MM.1S (cell line): ENCODE measurements around the gene ANKLE1.

Source experiments
- EZH2 ChIP-seq: fragments of 300-600 bp; sonication (generic); optimal IDR thresholded peaks from 2 replicates; pipeline ENCODE3; 2017; ENCODE audit warnings: low read depth, mild to moderate bottlenecking, antibody characterized with exemption, low read length, mixed read lengths
- EZH2phosphoT487 ChIP-seq: fragments of 300-600 bp; sonication (generic); IDR thresholded peaks from 2 replicates; pipeline ENCODE4 v1.6.1; 2018; ENCODE audit warnings: antibody characterized with exemption, low read length
- TF ChIP-seq, protein P1 (sequence below): fragments of 300-600 bp; sonication (generic); IDR thresholded peaks from 2 replicates; pipeline ENCODE4 v1.5.1; 2016; ENCODE audit warnings: antibody characterized with exemption, low read length, mixed read lengths

- TF ChIP-seq EZH2phosphoT487 (no peak), EZH2 (no peak)
- TF ChIP-seq, protein P1, sequence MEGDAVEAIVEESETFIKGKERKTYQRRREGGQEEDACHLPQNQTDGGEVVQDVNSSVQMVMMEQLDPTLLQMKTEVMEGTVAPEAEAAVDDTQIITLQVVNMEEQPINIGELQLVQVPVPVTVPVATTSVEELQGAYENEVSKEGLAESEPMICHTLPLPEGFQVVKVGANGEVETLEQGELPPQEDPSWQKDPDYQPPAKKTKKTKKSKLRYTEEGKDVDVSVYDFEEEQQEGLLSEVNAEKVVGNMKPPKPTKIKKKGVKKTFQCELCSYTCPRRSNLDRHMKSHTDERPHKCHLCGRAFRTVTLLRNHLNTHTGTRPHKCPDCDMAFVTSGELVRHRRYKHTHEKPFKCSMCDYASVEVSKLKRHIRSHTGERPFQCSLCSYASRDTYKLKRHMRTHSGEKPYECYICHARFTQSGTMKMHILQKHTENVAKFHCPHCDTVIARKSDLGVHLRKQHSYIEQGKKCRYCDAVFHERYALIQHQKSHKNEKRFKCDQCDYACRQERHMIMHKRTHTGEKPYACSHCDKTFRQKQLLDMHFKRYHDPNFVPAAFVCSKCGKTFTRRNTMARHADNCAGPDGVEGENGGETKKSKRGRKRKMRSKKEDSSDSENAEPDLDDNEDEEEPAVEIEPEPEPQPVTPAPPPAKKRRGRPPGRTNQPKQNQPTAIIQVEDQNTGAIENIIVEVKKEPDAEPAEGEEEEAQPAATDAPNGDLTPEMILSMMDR, result no peak
Observed at GRCh38 chr19:17243830-17244617, 37.7 kb upstream of the ANKLE1 start.
